ENCODE results near the gene KDM4D.
A peak's percentile ranks its signal among the peaks of the same experiment; 100 is the strongest.

KDM4D gene

DNA sequence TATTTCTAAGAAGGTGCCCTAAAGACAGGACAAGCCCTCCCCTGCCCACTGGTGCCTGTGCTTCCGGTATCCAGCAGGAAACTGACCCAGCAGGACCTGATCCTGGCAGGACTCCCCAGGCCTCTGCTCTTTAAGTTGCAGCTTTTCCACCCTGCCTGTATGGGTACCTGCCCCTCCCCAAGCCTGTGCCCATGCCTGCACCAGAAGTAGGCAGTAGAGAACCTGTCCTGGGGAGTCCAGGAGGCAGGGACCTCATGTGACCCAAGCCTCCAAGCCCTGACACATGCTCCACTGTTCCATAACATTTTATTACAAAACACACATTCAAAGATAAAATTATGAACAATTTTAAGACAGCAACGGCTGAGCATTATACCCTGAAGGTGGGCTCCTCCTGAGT is 14.3 kb upstream of the KDM4D start:
- H3K4ac ChIP-seq (ENCODE audit: low read depth, low read length): no peak overlapping the region
- H3K4me1 ChIP-seq (ENCODE audit: control insufficient read depth in 1 of 2, insufficient read depth in 2 of 2, low read length in 2 of 2): no peaks in the 10 kb centered on the region
- no peak overlapping the region for H3K4me3 ChIP-seq (ENCODE audit: low read depth, low read length)
- H2BK120ac ChIP-seq (ENCODE audit: insufficient read depth, low read length, poor library complexity): no peak overlapping the region
- peak overlapping the region; percentile 17 for H3K9ac ChIP-seq (ENCODE audit: low read length)
- peaks cover 4 to 9% of the 10 kb centered on the region in 2 experiments for H3K36me3 ChIP-seq (ENCODE audit: control insufficient read depth in 1 of 2, insufficient read depth in 2 of 2, low read length in 2 of 2)
- no peaks in the 10 kb centered on the region for H3K79me1 ChIP-seq (ENCODE audit: low read length)
- DNase-seq: no peak
- no peak overlapping the region for H4K91ac ChIP-seq (ENCODE audit: low read depth, low read length)
- H2AK5ac ChIP-seq (ENCODE audit: low read length): no peak overlapping the region
- H4K12ac ChIP-seq (ENCODE audit: low read depth, low read length): no peak overlapping the region
- no peak overlapping the region for H3K18ac ChIP-seq (ENCODE audit: low read length)
- no peak overlapping the region for H4K8ac ChIP-seq (ENCODE audit: low read depth, low read length)
- H3K23ac ChIP-seq (ENCODE audit: low read length): no peak overlapping the region
- H3K14ac ChIP-seq (ENCODE audit: low read length): no peak overlapping the region
- no peaks in the 10 kb centered on the region for H3K79me2 ChIP-seq (ENCODE audit: control insufficient read depth, insufficient read depth, low read length, poor library complexity)
- H3K4me2 ChIP-seq (ENCODE audit: low read length): no peak overlapping the region
- no peak overlapping the region for H2BK5ac ChIP-seq (ENCODE audit: low read depth, low read length, poor library complexity)
- H3K27me3 ChIP-seq (ENCODE audit: insufficient read depth, low read length): no peaks in the 10 kb centered on the region
- no peak overlapping the region for H2BK12ac ChIP-seq (ENCODE audit: low read length)
- no peak overlapping the region for H3K27ac ChIP-seq (ENCODE audit: low read depth, low read length)
- peaks cover 2% of the 10 kb centered on the region for H3K9me3 ChIP-seq (ENCODE audit: insufficient read depth, low read depth, low read length)
- no peak overlapping the region for H2AFZ ChIP-seq (ENCODE audit: insufficient read depth, low read length, poor library complexity)
- no CpG with 5 or more reads among the region's 2 CpGs for WGBS (ENCODE audit: extremely low coverage, insufficient coverage, insufficient read length)

- H3K4me2 ChIP-seq (ENCODE audit: low read length): no peak overlapping the region
- no peak overlapping the region for H3K18ac ChIP-seq (ENCODE audit: low read length)
- H2AFZ ChIP-seq (ENCODE audit: insufficient read depth, low read length, poor library complexity): no peak overlapping the region
- H2BK5ac ChIP-seq (ENCODE audit: low read depth, low read length, poor library complexity): no peak overlapping the region
- peaks cover 2% of the 10 kb centered on the region for H3K9me3 ChIP-seq (ENCODE audit: insufficient read depth, low read depth, low read length)
- DNase-seq: no peak
- H3K36me3 ChIP-seq (ENCODE audit: control insufficient read depth in 1 of 2, insufficient read depth in 2 of 2, low read length in 2 of 2): peaks cover 9 to 18% of the 10 kb centered on the region in 2 experiments
- H2BK120ac ChIP-seq (ENCODE audit: insufficient read depth, low read length, poor library complexity): no peak overlapping the region
- H2BK12ac ChIP-seq (ENCODE audit: low read length): no peak overlapping the region
- no peaks in the 10 kb centered on the region for H3K79me1 ChIP-seq (ENCODE audit: low read length)
- no peak overlapping the region for H3K27ac ChIP-seq (ENCODE audit: low read depth, low read length)
- H3K27me3 ChIP-seq (ENCODE audit: insufficient read depth, low read length): no peaks in the 10 kb centered on the region
- H2AK5ac ChIP-seq (ENCODE audit: low read length): no peak overlapping the region
- no peak overlapping the region for H3K9ac ChIP-seq (ENCODE audit: low read length)
- H4K12ac ChIP-seq (ENCODE audit: low read depth, low read length): no peak overlapping the region
- no peak overlapping the region for H3K4ac ChIP-seq (ENCODE audit: low read depth, low read length)
- H3K4me1 ChIP-seq (ENCODE audit: control insufficient read depth in 1 of 2, insufficient read depth in 2 of 2, low read length in 2 of 2): no peaks in the 10 kb centered on the region
- WGBS (ENCODE audit: extremely low coverage, insufficient coverage, insufficient read length): no CpG with 5 or more reads among the region's 2 CpGs
- H3K23ac ChIP-seq (ENCODE audit: low read length): no peak overlapping the region
- H4K91ac ChIP-seq (ENCODE audit: low read depth, low read length): no peak overlapping the region
- no peak overlapping the region for H3K14ac ChIP-seq (ENCODE audit: low read length)
- H4K8ac ChIP-seq (ENCODE audit: low read depth, low read length): no peak overlapping the region
- H3K4me3 ChIP-seq (ENCODE audit: low read depth, low read length): no peak overlapping the region
- H3K79me2 ChIP-seq (ENCODE audit: control insufficient read depth, insufficient read depth, low read length, poor library complexity): no peaks in the 10 kb centered on the region
Measured at GRCh38 chr11:94960488-94960887, 13.0 kb upstream of the KDM4D start.

DNA sequence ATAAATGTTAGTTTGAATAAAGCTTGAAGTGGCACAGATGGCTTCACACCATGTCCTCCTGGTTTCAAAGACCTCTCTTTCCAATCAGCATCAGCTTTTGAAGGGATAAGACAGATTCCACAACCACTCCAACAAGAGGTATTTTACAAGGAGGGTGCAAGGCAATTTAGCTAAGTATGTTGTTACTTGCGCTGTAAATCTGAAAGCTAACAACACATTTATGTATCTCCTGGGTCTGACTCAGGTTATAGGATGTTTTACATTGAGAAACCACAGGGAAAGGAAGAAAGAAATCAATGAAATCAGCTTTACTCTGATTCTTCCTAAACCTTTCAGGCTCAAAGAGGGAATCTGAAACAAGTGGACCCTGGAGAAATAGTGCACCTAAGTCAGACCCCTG is 12.3 kb upstream of the KDM4D start:
- Histone ChIP-seq H3K23ac (ENCODE audit: low read length) (no peak overlapping the region), H4K91ac (ENCODE audit: low read depth, low read length) (no peak overlapping the region), H3K4me2 (ENCODE audit: low read length) (no peak overlapping the region), H4K12ac (ENCODE audit: low read depth, low read length) (no peak overlapping the region), H3K27me3 (ENCODE audit: insufficient read depth, low read length) (no peaks in the 10 kb centered on the region), H3K9me3 (ENCODE audit: insufficient read depth, low read depth, low read length) (peaks cover 2% of the 10 kb centered on the region), H3K36me3 (ENCODE audit: control insufficient read depth in 1 of 2, insufficient read depth in 2 of 2, low read length in 2 of 2) (peaks cover 10 to 23% of the 10 kb centered on the region in 2 experiments), H3K18ac (ENCODE audit: low read length) (no peak overlapping the region), H3K27ac (ENCODE audit: low read depth, low read length) (no peak overlapping the region), H3K4me3 (ENCODE audit: low read depth, low read length) (no peak overlapping the region), H3K4ac (ENCODE audit: low read depth, low read length) (no peak overlapping the region), H2BK120ac (ENCODE audit: insufficient read depth, low read length, poor library complexity) (no peak overlapping the region), H3K4me1 (ENCODE audit: control insufficient read depth in 1 of 2, insufficient read depth in 2 of 2, low read length in 2 of 2) (no peaks in the 10 kb centered on the region), H3K14ac (ENCODE audit: low read length) (no peak overlapping the region), H3K9ac (ENCODE audit: low read length) (no peak overlapping the region), H2BK12ac (ENCODE audit: low read length) (no peak overlapping the region), H2AK5ac (ENCODE audit: low read length) (no peak overlapping the region), H3K79me1 (ENCODE audit: low read length) (no peaks in the 10 kb centered on the region), H2BK5ac (ENCODE audit: low read depth, low read length, poor library complexity) (no peak overlapping the region), H2AFZ (ENCODE audit: insufficient read depth, low read length, poor library complexity) (no peak overlapping the region), H4K8ac (ENCODE audit: low read depth, low read length) (no peak overlapping the region), H3K79me2 (ENCODE audit: control insufficient read depth, insufficient read depth, low read length, poor library complexity) (no peaks in the 10 kb centered on the region)
- DNase-seq: no peak
- no CpG with 5 or more reads among the region's 1 CpG for WGBS (ENCODE audit: extremely low coverage, insufficient coverage, insufficient read length)

GRCh38 chr11:94964934-94965333 is 8.6 kb upstream of the KDM4D start:
- WGBS (ENCODE audit: extremely low coverage, insufficient coverage, insufficient read length): no CpG with 5 or more reads among the region's 4 CpGs
- H2BK5ac ChIP-seq (ENCODE audit: low read depth, low read length, poor library complexity): no peak overlapping the region
- peaks cover 12 to 28% of the 10 kb centered on the region in 2 experiments for H3K36me3 ChIP-seq (ENCODE audit: control insufficient read depth in 1 of 2, insufficient read depth in 2 of 2, low read length in 2 of 2)

More at GRCh38 chr11:94964934-94965333, 8.6 kb upstream of the KDM4D start:
- no peaks in the 10 kb centered on the region for H3K79me2 ChIP-seq (ENCODE audit: control insufficient read depth, insufficient read depth, low read length, poor library complexity)
- no peaks in the 10 kb centered on the region for H3K4me1 ChIP-seq (ENCODE audit: control insufficient read depth in 1 of 2, insufficient read depth in 2 of 2, low read length in 2 of 2)
- no peak for DNase-seq
- no peak overlapping the region for H4K8ac ChIP-seq (ENCODE audit: low read depth, low read length)
- H3K9ac ChIP-seq (ENCODE audit: low read length): no peak overlapping the region
- no peaks in the 10 kb centered on the region for H3K79me1 ChIP-seq (ENCODE audit: low read length)
- H3K27ac ChIP-seq (ENCODE audit: low read depth, low read length): no peak overlapping the region
- no peak overlapping the region for H4K91ac ChIP-seq (ENCODE audit: low read depth, low read length)
- H3K14ac ChIP-seq (ENCODE audit: low read length): no peak overlapping the region
- no peak overlapping the region for H2AK5ac ChIP-seq (ENCODE audit: low read length)
- no peak overlapping the region for H3K4me2 ChIP-seq (ENCODE audit: low read length)
- H3K4me3 ChIP-seq (ENCODE audit: low read depth, low read length): no peak overlapping the region
- H3K9me3 ChIP-seq (ENCODE audit: insufficient read depth, low read depth, low read length): no peaks in the 10 kb centered on the region
- no peak overlapping the region for H3K23ac ChIP-seq (ENCODE audit: low read length)
- no peak overlapping the region for H2BK12ac ChIP-seq (ENCODE audit: low read length)
- no peak overlapping the region for H2AFZ ChIP-seq (ENCODE audit: insufficient read depth, low read length, poor library complexity)
- H3K27me3 ChIP-seq (ENCODE audit: insufficient read depth, low read length): no peaks in the 10 kb centered on the region
- H3K4ac ChIP-seq (ENCODE audit: low read depth, low read length): no peak overlapping the region
- H4K12ac ChIP-seq (ENCODE audit: low read depth, low read length): no peak overlapping the region
- H3K18ac ChIP-seq (ENCODE audit: low read length): no peak overlapping the region
- H2BK120ac ChIP-seq (ENCODE audit: insufficient read depth, low read length, poor library complexity): no peak overlapping the region

Measured in trophoblast cell (in vitro differentiated cells and primary cell).